ENCODE data around the gene C10orf53.

C10orf53 gene

DNA sequence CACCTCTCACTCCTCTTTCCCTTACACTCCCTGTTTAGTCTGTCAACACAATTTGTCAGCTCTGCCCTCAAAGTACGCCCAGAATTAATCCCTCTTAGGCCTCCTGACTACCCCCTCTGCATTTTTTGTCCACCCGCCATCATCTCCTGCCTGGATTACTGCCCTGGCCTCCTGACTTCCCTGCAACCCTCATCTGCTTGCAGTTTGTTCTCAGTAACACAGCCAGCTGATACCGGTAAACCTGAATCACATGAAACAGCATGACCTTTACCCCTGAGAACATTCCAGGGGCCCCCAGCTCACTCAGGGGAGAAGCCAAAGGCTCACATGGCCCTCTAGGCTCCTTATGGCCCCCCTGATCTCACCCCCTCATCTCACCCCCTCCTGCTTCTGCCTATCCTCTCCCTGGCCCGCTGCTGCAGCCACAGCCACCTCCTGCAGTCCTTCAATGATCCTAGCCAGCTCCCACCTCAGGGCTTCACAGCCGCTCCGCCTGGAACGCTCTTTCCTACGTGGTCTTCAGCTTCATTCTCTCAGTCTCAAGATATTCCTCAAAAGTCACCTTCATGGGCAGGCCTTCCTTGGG lies 8.9 kb downstream of the C10orf53 start:
- H3K4me3 ChIP-seq (ENCODE audit: low read depth, low read length): no peak overlapping the region
- DNase-seq: no peak
- H3K27me3 ChIP-seq (ENCODE audit: insufficient read depth, low read depth, severe bottlenecking): no peaks in the 10 kb centered on the region
- no peak for TF ChIP-seq CTCF (IDR thresholded peaks at IDR 0.05; ENCODE audit: low read depth, low read length)
- H3K9me3 ChIP-seq (ENCODE audit: severe bottlenecking): no peaks in the 10 kb centered on the region
- H3K27ac ChIP-seq: no peak overlapping the region
- no peaks in the 10 kb centered on the region for H3K36me3 ChIP-seq

DNA sequence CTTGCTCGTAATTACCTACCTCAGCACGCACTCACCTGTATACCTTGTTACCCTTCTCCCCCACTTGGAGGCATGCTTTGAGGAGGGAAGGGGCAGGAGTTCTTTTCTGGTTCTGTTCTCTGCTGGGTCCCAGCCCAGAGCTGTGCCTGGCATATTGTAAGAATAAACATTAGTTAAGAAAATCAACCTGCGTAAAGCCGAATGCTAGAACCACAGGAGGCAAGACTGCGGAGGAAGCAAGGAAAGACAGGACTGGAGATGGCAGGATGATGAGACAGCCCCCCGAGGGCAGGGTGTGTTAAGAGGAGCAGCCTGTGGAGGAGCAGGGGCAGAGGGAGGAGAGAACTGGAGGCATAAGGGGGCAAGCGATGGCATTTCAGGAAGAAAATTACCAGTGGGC lies 9.5 kb downstream of the C10orf53 start:
- Histone ChIP-seq H3K36me3 (no peaks in the 10 kb centered on the region), H3K4me3 (ENCODE audit: low read depth, low read length) (no peak overlapping the region), H3K27me3 (ENCODE audit: insufficient read depth, low read depth, severe bottlenecking) (no peaks in the 10 kb centered on the region), H3K27ac (no peak overlapping the region), H3K9me3 (ENCODE audit: severe bottlenecking) (no peaks in the 10 kb centered on the region)
- DNase-seq: no peak
- TF ChIP-seq CTCF (IDR thresholded peaks at IDR 0.05; ENCODE audit: low read depth, low read length): no peak

DNA sequence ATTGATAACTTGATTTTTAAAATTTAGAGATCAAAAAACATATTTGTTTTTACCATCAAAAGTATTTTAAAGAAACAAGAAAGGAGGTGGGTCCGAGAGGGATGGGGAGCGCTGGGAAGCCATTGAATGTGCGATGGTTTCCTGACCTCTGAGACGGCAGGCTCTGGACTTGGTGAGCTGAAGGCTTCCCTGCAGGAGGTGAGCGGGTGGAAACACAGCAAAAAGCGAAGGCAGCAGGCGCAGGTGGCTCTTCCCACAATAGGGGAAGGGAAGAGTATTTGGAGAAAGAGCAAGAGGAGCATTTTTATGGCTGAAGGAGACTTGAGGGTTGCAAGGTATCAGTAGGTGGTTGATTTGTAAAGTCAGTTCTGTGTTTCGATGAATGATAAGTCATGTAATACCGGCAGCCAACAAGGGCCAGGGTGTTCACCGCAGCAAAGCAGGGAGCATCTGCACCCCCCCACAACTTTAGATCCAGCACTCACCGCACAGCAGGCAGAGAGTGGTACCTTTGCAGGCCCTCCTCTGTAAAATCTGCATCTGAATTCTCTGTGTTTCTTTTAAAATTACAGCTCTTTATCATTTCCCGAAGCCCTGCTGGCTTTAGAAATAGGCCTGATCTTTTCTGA lies 10.5 kb downstream of the C10orf53 start:
- Histone ChIP-seq H3K4me3 (ENCODE audit: low read depth, low read length) (no peak overlapping the region), H3K9me3 (ENCODE audit: severe bottlenecking) (no peaks in the 10 kb centered on the region), H3K36me3 (no peaks in the 10 kb centered on the region), H3K27me3 (ENCODE audit: insufficient read depth, low read depth, severe bottlenecking) (no peaks in the 10 kb centered on the region), H3K27ac (no peak overlapping the region)
- no peak for TF ChIP-seq CTCF (IDR thresholded peaks at IDR 0.05; ENCODE audit: low read depth, low read length)
- no peak for DNase-seq

- no peak for TF ChIP-seq CTCF (IDR thresholded peaks at IDR 0.05; ENCODE audit: low read depth, low read length)
- Histone ChIP-seq H3K27me3 (ENCODE audit: insufficient read depth, low read depth, severe bottlenecking) (no peaks in the 10 kb centered on the region), H3K9me3 (ENCODE audit: severe bottlenecking) (no peaks in the 10 kb centered on the region), H3K36me3 (no peaks in the 10 kb centered on the region), H3K27ac (no peak overlapping the region), H3K4me3 (ENCODE audit: low read depth, low read length) (no peak overlapping the region)
- no peak for DNase-seq
Measured at GRCh38 chr10:49690698-49691356, 11.4 kb downstream of the C10orf53 start.

DNA sequence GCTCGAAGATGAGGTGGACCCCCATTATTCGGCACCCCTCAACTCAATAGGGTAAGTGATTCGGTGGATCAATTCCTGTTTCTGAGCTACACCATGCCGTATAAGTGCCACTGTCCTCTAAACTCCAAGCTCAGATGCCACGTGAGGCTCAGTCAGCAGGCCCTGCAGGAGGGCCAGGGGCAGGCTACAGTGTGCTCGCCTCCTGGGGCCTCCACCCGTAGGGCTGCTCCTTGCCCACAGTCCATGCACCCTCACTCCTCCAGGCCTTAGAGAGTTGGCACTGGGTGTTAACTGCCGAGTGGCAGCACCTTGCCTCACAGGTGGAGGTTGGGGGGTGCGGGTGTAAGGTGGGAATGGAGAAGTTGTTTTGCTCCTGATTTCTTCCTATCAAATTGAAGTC lies 12.1 kb downstream of the C10orf53 start:
- Histone ChIP-seq H3K36me3 (no peaks in the 10 kb centered on the region), H3K27me3 (ENCODE audit: insufficient read depth, low read depth, severe bottlenecking) (no peaks in the 10 kb centered on the region), H3K9me3 (ENCODE audit: severe bottlenecking) (no peaks in the 10 kb centered on the region), H3K27ac (no peak overlapping the region), H3K4me3 (ENCODE audit: low read depth, low read length) (no peak overlapping the region)
- TF ChIP-seq CTCF (IDR thresholded peaks at IDR 0.05; ENCODE audit: low read depth, low read length): no peak
- no peak for DNase-seq

All from WERI-Rb-1 (cell line).